B cell (primary cell): ENCODE data around the gene MAB21L4. TPM values are rescaled to one million over a fixed set of nuclear protein-coding genes. Genes with fewer than 3 reads are reported as not detected.

Experiments used
- ATAC-seq: fragments of 200-7000 bp; cut with Tn5 transposase; one replicate; pipeline ENCODE4 v1.10.0; 2021; ENCODE audit warnings: low read depth, mild to moderate bottlenecking, moderate number of reproducible peaks, moderate library complexity
- CTCF ChIA-PET: fragments of 350-600 bp; sonication (Branson Sonifier 250); formaldehyde crosslinking; loops from one replicate; lab custom pipeline; 2021; ENCODE audit warnings: antibody characterized with exemption, inconsistent platforms; lab: Charles Lee
- POLR2A ChIA-PET: fragments of 350-600 bp; sonication (Branson Sonifier 250); formaldehyde crosslinking; loops from one replicate; lab custom pipeline; 2021; ENCODE audit warnings: antibody characterized with exemption; lab: Charles Lee
- DNase-seq: peaks from one replicate; pipeline ENCODE4 v3.0.0; 2013
- H2AFZ ChIP-seq: 2 replicates; pipeline ENCODE4 v1.6.1; 2012; ENCODE audit warnings: mild to moderate bottlenecking, low read depth, low read length; ENCODE audit not compliant: insufficient read depth, poor library complexity, severe bottlenecking
- H3K27ac ChIP-seq, 2 donors: 1 replicate in 1 of 2; 2 replicates in 1 of 2; pipeline ENCODE4 v1.5.1; 2012 to 2013; ENCODE audit warnings: low read length in 2 of 2, mild to moderate bottlenecking in 2 of 2, moderate library complexity in 1 of 2
- H3K27me3 ChIP-seq, 4 experiments: fragments of 200-600 bp in 1 of 4; sonication (generic) in 1 of 4; replicated peaks in 1 of 4; 1 replicate in 2 of 4; 2 replicates in 2 of 4; pipeline versions ENCODE4 v1.6.1 to v1.7.0; 2013 to 2016; ENCODE audit warnings: low read length in 3 of 4, mild to moderate bottlenecking in 2 of 4, mixed read lengths in 1 of 4, moderate library complexity in 1 of 4; ENCODE audit not compliant: insufficient read depth in 4 of 4, control insufficient read depth in 3 of 4; ENCODE audit errors: control extremely low read depth in 1 of 4
- H3K36me3 ChIP-seq, 2 experiments: replicated peaks in 1 of 2; 1 replicate in 1 of 2; 2 replicates in 1 of 2; pipeline versions ENCODE4 v1.6.1 to v1.7.1; 2013; ENCODE audit warnings: low read length in 1 of 2; ENCODE audit not compliant: insufficient read depth in 2 of 2, control insufficient read depth in 1 of 2; ENCODE audit errors: control extremely low read depth in 1 of 2, extremely low read depth in 1 of 2
- H3K4me1 ChIP-seq, 2 donors: fragments of 200-600 bp in 1 of 2; sonication (generic) in 1 of 2; 1 replicate in 1 of 2; 2 replicates in 1 of 2; pipeline versions ENCODE4 v1.5.1 to v1.6.1; 2013 to 2017; ENCODE audit warnings: low read length in 2 of 2; ENCODE audit not compliant: control insufficient read depth in 2 of 2, insufficient read depth in 2 of 2
- H3K4me2 ChIP-seq: replicated peaks from 2 replicates; pipeline ENCODE3; 2012; ENCODE audit warnings: mild to moderate bottlenecking, low read depth, low read length; ENCODE audit not compliant: poor library complexity, severe bottlenecking
- H3K4me3 ChIP-seq, 5 experiments: fragments of 200-600 bp in 1 of 5; sonication (generic) in 1 of 5; 1 replicate in 3 of 5; 2 replicates in 2 of 5; pipeline versions ENCODE4 v1.5.1 to v1.7.0; 2011 to 2016; ENCODE audit warnings: low read length in 4 of 5, mild to moderate bottlenecking in 4 of 5, low read depth in 2 of 5, control low read depth in 1 of 5, moderate library complexity in 1 of 5; ENCODE audit not compliant: insufficient read depth in 1 of 5; ENCODE audit errors: control extremely low read depth in 1 of 5, extremely low read depth in 1 of 5
- H3K79me2 ChIP-seq: fragments of 200-600 bp; sonication (generic); one replicate; pipeline ENCODE4 v1.6.0; 2016; ENCODE audit warnings: low read length; ENCODE audit not compliant: control insufficient read depth, insufficient read depth
- H3K9ac ChIP-seq: fragments of 200-600 bp; sonication (generic); 2 replicates; pipeline ENCODE4 v1.6.1; 2017; ENCODE audit warnings: mild to moderate bottlenecking, low read length, moderate library complexity
- H3K9me3 ChIP-seq, 3 donors: one replicate each; pipeline versions ENCODE4 v1.6.1 to v1.7.1; 2013; ENCODE audit warnings: low read length in 2 of 3; ENCODE audit not compliant: control insufficient read depth in 2 of 3, insufficient read depth in 1 of 3; ENCODE audit errors: control extremely low read depth in 1 of 3
- H4K20me1 ChIP-seq: 2 replicates; pipeline ENCODE4 v1.6.0; 2012; ENCODE audit warnings: mild to moderate bottlenecking, low read length; ENCODE audit not compliant: insufficient read depth, control insufficient read depth, poor library complexity, severe bottlenecking
- H3K27ac Mint-ChIP-seq: one replicate; pipeline ENCODE4 v1.8.0; 2021; ENCODE audit warnings: mixed read lengths
- H3K27me3 Mint-ChIP-seq: one replicate; pipeline ENCODE4 v1.8.0; 2021; ENCODE audit warnings: mixed read lengths
- H3K4me1 Mint-ChIP-seq: one replicate; pipeline ENCODE4 v1.8.0; 2021; ENCODE audit warnings: mixed read lengths
- H3K4me3 Mint-ChIP-seq: one replicate; pipeline ENCODE4 v1.8.0; 2021; ENCODE audit warnings: mixed read lengths
- H3K9me3 Mint-ChIP-seq: one replicate; pipeline ENCODE4 v1.8.0; 2022; ENCODE audit warnings: mixed read lengths; ENCODE audit not compliant: insufficient read depth
- CTCF ChIP-seq: fragments of 200-600 bp; IDR thresholded peaks from one replicate; pipeline ENCODE4 v1.8.0; 2022; ENCODE audit warnings: antibody characterized with exemption, mild to moderate bottlenecking
- EZH2 ChIP-seq: IDR thresholded peaks from 2 replicates; pipeline ENCODE4 v1.6.1; 2012; ENCODE audit warnings: borderline replicate concordance, low read depth, mild to moderate bottlenecking, moderate library complexity, low read length; ENCODE audit not compliant: insufficient read depth, poor library complexity, severe bottlenecking
- WGBS: methylation state at CpG from one replicate; pipeline ENCODE4 v1.1.5; 2013; ENCODE audit warnings: missing lambda C conversion rate; ENCODE audit not compliant: insufficient coverage; 5-methylcytosine and 5-hydroxymethylcytosine counted together
- intact Hi-C: fragments of 100-400 bp; cut with micrococcal nuclease; formaldehyde crosslinking; loops from one replicate; pipeline ENCODE4 v1.10.0; 2022
- polyA plus RNA-seq: library from polyadenylated mRNA; depleted of rRNA; stranded (reverse); fragments of >200 nt; gene quantifications from 2 replicates; pipeline ENCODE4 v1.2.3, GENCODE V29; 2012
- total RNA-seq, 2 donors: library from RNA; stranded (reverse); fragments of 120-200 nt in 1 of 2; gene quantifications; 1 replicate in 1 of 2; 2 replicates in 1 of 2; pipeline versions ENCODE4 v1.2.3 to v1.2.4, GENCODE V29; 2013 to 2022

MAB21L4 gene
- total and polyA plus RNA-seq, 2 donors (not counting 1 experiment from before 2014, with no cell fraction given): not detected

GRCh38 chr2:240839152-240840143, 56.5 kb downstream of the MAB21L4 start:
- H3K4me1 Mint-ChIP-seq: no peaks in the 10 kb centered on the region
- H3K27ac ChIP-seq: no peak overlapping the region
- no peak overlapping the region for H2AFZ ChIP-seq
- TF ChIP-seq CTCF: no peak
- TF ChIP-seq EZH2: no peak
- POLR2A ChIA-PET: no interaction called here
- H3K9ac ChIP-seq: no peak overlapping the region
- peaks cover 0 to 7% (median under 1%) of the 10 kb centered on the region in 3 donors for H3K9me3 ChIP-seq
- H3K4me1 ChIP-seq: no peaks in the 10 kb centered on the region
- no peak overlapping the region for H3K4me3 Mint-ChIP-seq
- peaks cover 33% of the 10 kb centered on the region for H3K27me3 Mint-ChIP-seq
- no peaks in the 10 kb centered on the region for H3K9me3 Mint-ChIP-seq
- intact Hi-C loops: no loop called here
- no peak overlapping the region for H3K27ac Mint-ChIP-seq
- no peaks in the 10 kb centered on the region for H3K36me3 ChIP-seq
- ATAC-seq: no peak
- H3K4me3 ChIP-seq: no peak overlapping the region
- no peak overlapping the region for H3K4me2 ChIP-seq
- H3K27me3 ChIP-seq: peaks cover 0 to 21% (median 6%) of the 10 kb centered on the region in 4 experiments
- DNase-seq: no peak
- H3K79me2 ChIP-seq: no peaks in the 10 kb centered on the region
- CTCF ChIA-PET: interaction anchor here (1.0 to 1.7 kb wide), 3 partner anchors 12 to 325 kb away, joined by 3 to 17 read pairs (median 5); no protein-coding TSS in a partner anchor
- WGBS: 91% methylated on average over 25 of the region's 28 CpGs
- no peaks in the 10 kb centered on the region for H4K20me1 ChIP-seq

GRCh38 chr2:240837621-240838020, 58.3 kb downstream of the MAB21L4 start:
- Histone ChIP-seq H4K20me1 (no peaks in the 10 kb centered on the region), H3K4me1 (peaks cover 0 to 2% of the 10 kb centered on the region in 2 donors), H3K9ac (no peak overlapping the region), H3K4me3 (no peak overlapping the region), H3K4me2 (no peak overlapping the region), H3K27me3 (peaks cover 0 to 24% (median 8%) of the 10 kb centered on the region in 4 experiments), H3K79me2 (no peaks in the 10 kb centered on the region), H3K9me3 (peaks cover 0 to 9% (median 0%) of the 10 kb centered on the region in 3 donors), H3K27ac (no peak overlapping the region), H3K36me3 (no peaks in the 10 kb centered on the region), H2AFZ (no peak overlapping the region)
- Mint-ChIP-seq H3K9me3 (no peaks in the 10 kb centered on the region), H3K27ac (no peak overlapping the region), H3K4me3 (no peak overlapping the region), H3K4me1 (no peaks in the 10 kb centered on the region), H3K27me3 (peaks cover 26% of the 10 kb centered on the region)
- ATAC-seq: no peak
- intact Hi-C loops: no loop called here
- 44% methylated on average over 1 of the region's 4 CpGs for WGBS
- ChIA-PET POLR2A (no interaction called here), CTCF (no interaction called here)
- no peak for DNase-seq
- TF ChIP-seq CTCF (no peak), EZH2 (no peak)
